GM06990 (cell line): ENCODE data around the gene RBMXL3.

ENCODE experiments used
- DNase-seq: peaks from one replicate; pipeline ENCODE4 v3.0.0-alpha.2; 2011; ENCODE audit not compliant: insufficient read length; ENCODE audit errors: extremely low read depth
- H3K27me3 ChIP-seq: replicated peaks from 2 replicates; pipeline ENCODE4 v1.6.0; 2011; ENCODE audit warnings: low read length; ENCODE audit not compliant: control insufficient read depth, insufficient read depth
- H3K36me3 ChIP-seq: 2 replicates; pipeline ENCODE4 v1.5.1; 2011; ENCODE audit warnings: low read length; ENCODE audit not compliant: control insufficient read depth, insufficient read depth
- H3K4me3 ChIP-seq: replicated peaks from 2 replicates; pipeline ENCODE4 v1.5.1; 2011; ENCODE audit warnings: low read depth, mild to moderate bottlenecking, control low read depth, low read length
- TF ChIP-seq, protein P1 (sequence below): IDR thresholded peaks from 2 replicates; pipeline ENCODE4 v1.5.1; 2011; ENCODE audit warnings: low read length, control low read depth, mild to moderate bottlenecking, inconsistent platforms; ENCODE audit not compliant: insufficient read depth, poor library complexity, severe bottlenecking

The RBMXL3 gene

DNA sequence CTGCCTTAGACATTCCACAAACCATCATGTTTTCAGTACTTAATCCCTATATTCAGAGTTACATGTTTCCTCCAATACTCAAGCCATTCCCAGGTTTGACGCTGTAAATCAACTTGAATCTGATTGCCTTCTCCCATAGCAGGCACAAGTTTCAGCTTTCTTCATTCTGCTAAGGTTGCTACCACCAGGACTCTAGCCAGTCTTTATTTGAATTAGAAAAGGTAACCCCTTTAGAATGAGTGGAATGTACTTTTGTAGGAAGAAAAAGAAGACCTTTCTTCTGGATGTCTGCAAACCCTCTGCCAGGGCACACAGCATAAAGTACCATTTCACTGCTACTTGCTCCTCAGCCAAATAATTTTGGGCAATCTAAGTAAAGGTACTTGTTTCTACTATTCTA lies 10.7 kb upstream of the RBMXL3 start:
- TF ChIP-seq, protein P1, sequence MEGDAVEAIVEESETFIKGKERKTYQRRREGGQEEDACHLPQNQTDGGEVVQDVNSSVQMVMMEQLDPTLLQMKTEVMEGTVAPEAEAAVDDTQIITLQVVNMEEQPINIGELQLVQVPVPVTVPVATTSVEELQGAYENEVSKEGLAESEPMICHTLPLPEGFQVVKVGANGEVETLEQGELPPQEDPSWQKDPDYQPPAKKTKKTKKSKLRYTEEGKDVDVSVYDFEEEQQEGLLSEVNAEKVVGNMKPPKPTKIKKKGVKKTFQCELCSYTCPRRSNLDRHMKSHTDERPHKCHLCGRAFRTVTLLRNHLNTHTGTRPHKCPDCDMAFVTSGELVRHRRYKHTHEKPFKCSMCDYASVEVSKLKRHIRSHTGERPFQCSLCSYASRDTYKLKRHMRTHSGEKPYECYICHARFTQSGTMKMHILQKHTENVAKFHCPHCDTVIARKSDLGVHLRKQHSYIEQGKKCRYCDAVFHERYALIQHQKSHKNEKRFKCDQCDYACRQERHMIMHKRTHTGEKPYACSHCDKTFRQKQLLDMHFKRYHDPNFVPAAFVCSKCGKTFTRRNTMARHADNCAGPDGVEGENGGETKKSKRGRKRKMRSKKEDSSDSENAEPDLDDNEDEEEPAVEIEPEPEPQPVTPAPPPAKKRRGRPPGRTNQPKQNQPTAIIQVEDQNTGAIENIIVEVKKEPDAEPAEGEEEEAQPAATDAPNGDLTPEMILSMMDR: no peak
- Histone ChIP-seq H3K4me3 (no peak overlapping the region), H3K27me3 (no peaks in the 10 kb centered on the region), H3K36me3 (no peaks in the 10 kb centered on the region)
- no peak for DNase-seq

DNA sequence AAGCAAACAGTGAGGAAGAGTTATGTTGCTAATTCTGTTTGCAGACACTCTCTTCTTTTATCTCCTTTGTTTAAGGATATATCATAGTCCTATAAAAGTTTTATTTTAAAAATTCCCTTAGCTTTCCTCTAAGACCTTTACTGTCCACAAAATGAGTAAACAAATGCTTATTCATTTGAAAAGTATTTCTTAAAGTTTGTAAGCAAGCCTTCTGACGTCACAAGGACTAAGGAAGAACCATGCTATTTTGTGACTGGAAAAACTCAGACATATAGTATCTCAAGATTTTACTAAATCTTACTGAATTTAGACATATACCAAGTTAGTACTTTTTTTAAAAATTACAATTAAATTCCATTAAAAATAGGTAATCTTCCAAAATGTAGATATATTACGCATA lies 5.2 kb upstream of the RBMXL3 start:
- Histone ChIP-seq H3K4me3 (no peak overlapping the region), H3K27me3 (no peaks in the 10 kb centered on the region), H3K36me3 (no peaks in the 10 kb centered on the region)
- no peak for DNase-seq
- TF ChIP-seq, protein P1: no peak

DNA sequence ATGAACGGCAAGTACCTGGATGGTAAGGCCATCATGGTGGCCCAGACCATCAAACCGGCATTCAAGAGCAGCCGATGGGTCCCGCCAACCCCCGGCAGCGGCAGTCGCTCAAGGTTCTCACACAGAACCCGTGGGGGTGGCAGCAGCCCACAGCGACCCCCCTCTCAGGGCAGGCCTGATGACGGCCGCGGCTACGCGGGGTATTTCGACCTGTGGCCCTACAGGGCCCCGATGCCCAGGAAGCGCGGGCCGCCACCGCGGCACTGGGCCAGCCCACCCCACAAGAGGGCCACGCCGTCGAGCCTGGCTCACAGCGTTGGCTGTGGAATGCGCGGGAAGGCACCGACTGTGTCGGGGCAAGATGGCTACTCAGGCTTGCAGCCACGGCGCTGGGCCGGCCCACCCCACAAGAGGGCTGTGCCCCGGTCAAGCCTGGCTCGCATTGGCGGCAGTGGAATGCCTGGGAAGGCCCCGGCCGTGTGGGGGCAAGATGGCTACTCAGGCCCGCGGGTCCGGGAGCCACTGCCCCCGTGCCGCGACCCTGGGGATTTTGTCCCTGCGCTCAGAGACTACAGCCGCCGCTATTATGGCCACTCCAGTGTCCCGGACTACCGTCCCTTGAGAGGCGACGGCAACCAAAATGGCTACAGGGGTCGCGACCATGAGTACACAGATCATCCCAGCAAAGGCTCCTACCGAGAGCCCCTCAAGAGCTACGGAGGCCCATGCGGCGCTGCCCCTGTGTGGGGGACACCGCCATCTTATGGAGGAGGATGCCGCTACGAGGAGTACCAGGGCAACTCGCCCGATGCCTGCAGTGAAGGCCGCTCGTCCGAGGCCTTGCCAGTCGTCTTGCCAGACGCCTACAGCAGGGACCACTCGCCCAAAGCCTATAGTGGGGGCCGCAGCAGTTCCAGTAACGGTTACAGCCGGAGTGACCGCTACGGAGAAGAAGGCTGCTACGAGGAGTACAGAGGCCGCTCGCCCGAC lies 731 bp downstream of the RBMXL3 start:
- no peaks in the 10 kb centered on the region for H3K27me3 ChIP-seq
- no peak for DNase-seq
- H3K4me3 ChIP-seq: no peak overlapping the region
- TF ChIP-seq, protein P1: no peak
- no peaks in the 10 kb centered on the region for H3K36me3 ChIP-seq

DNA sequence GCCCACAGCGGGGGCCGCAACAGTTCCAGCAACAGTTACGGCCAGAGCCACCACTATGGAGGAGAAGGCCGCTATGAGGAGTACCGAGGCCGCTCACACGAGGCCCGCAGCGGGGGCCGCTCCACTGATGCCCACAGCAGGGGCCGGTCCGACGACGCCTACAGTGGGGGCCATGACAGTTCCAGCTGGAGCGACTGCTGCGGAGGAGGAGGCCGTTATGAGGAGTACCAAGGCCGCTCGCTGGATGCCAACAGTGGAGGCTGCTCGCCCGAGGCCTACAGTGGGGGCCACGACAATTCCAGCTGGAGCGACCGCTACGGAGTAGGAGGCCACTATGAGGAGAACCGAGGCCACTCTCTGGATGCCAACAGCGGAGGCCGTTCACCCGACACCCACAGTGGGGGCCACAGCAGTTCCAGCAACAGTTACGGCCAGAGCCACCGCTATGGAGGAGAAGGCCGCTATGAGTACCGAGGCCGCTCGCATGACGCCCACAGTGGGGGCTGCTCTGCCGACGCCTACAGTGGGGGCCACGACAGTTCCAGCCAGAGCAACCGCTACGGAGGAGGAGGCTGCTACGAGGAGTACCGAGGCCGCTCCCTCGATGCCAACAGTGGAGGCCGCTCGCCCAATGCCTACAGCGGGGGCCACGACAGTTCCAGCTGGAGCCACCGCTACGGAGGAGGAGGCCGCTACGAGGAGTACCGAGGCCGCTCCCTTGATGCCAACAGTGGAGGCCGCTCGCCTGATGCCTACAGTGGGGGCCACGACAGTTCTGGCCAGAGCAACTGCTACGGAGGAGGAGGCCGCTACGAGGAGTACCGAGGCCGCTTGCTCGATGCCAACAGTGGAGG lies 1.7 kb downstream of the RBMXL3 start:
- no peaks in the 10 kb centered on the region for H3K27me3 ChIP-seq
- TF ChIP-seq, protein P1: no peak
- H3K36me3 ChIP-seq: no peaks in the 10 kb centered on the region
- no peak overlapping the region for H3K4me3 ChIP-seq
- DNase-seq: no peak

DNA sequence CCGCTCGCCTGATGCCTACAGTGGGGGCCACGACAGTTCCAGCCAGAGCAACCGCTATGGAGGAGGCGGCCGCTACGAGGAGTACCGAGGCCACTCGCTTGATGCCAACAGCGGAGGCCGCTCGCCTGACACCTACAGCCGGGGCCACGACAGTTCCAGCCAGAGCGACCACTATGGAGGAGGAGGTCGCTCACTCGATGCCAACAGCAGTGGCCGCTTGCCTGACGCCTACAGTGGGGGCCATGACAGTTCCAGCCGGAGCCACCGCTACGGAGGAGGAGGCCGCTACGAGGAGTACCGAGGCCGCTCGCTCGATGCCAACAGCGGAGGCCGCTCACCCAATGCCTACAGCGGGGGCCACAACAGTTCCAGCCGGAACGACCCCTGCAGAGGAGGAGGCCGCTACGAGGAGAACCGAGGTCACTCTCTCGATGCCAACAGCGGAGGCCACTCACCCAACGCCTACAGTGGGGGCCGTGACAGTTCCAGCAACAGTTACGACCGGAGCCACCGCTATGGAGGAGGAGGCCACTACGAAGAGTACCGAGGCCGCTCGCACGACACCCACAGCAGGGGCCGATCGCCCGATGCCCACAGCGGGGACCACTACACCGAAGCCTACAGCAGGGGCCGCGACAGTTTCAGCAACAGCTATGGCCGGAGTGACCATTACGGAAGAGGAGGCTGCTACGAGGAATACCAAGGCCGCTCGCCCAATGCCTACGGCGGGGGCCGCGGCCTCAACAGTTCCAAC lies 2.5 kb downstream of the RBMXL3 start:
- Histone ChIP-seq H3K27me3 (no peaks in the 10 kb centered on the region), H3K36me3 (no peaks in the 10 kb centered on the region), H3K4me3 (no peak overlapping the region)
- no peak for DNase-seq
- TF ChIP-seq, protein P1: no peak
